GM18873 (cell line): Measurements from ENCODE around the gene KLRF1.

Experiments used
- ATAC-seq: cut with Tn5 transposase; IDR thresholded peaks from one replicate; pipeline ENCODE4 v1.9.1; 2021; ENCODE audit warnings: mild to moderate bottlenecking, moderate library complexity, moderate number of reproducible peaks; ENCODE audit not compliant: unreplicated experiment, low FRiP score

The KLRF1 gene

GRCh38 chr12:9827209-9827888, at the start of gene KLRF1:
Gene KLRF1 (plus strand): TSS chr12:9827481. CDS start chr12:9827545, 64 bp downstream.
- no peak for ATAC-seq

- ATAC-seq: no peak
These were observed 48.1 kb upstream of the KLRF1 start for GRCh38 chr12:9779209-9779608.

GRCh38 chr12:9781360-9781759, 45.9 kb upstream of the KLRF1 start:
- no peak for ATAC-seq

DNA sequence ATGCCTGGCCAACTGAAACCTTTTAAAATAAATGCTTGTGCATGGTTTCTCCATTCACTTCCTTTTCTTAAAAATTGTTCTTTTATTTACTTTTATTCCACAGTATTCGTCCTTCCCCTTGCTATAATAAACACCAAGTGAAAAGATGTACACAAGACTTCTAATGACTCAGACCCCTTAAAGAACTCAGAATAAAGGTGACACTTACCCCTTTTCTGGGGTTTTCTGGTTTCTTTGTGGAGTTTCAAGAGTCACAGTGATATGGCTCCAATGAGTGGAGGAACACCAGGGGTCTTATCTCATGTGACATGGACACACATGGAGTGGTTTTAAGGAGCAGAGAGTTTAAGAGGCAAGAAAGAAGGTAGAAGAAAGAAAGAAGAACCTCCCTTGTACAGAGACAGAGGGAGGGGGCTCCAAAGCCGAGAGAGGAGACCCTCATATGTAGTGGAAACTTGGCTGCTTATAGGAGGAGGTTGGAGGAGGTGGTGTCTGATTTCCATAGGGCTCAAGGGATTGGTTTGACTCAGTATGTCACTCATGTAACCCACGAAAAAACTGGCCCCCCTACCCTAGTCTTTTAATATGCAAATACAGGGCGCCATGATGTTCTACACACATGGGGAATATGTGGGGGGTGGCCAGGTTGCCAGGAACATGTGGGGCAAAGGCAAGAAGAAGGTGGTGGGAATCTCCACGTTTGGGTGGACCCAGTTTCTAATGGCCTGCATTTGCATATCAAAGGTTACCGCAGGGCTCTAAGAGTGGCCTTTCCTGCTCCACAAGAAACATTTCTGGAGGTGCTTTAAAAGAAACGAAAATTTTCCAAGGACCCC, 44.5 kb upstream of the KLRF1 start:
- no peak for ATAC-seq

- ATAC-seq: no peak
These were observed 43.0 kb upstream of the KLRF1 start for GRCh38 chr12:9784326-9784725.

DNA sequence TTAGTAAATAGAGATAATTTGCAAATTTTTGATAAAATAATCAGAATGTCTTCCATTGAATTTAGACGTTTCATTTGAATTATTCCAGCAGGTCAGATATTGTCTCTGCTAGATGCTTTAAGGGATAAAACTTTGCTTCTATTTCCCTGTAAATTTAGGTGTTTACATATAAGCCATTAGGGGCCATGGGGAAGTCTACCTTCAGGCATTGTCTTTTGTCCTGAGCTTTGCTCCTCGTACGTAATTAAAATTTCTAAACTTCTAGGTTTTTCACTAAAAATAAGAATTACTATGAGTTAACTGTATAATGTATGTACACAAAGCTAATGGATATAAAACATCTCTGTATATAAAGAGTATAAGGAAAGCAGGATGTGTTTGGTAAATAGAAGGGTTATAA, 42.5 kb upstream of the KLRF1 start:
- no peak for ATAC-seq

- ATAC-seq: no peak
These were observed 40.3 kb upstream of the KLRF1 start for GRCh38 chr12:9786726-9787717.

- ATAC-seq: no peak
These were observed 34.9 kb upstream of the KLRF1 start for GRCh38 chr12:9792185-9792900.

DNA sequence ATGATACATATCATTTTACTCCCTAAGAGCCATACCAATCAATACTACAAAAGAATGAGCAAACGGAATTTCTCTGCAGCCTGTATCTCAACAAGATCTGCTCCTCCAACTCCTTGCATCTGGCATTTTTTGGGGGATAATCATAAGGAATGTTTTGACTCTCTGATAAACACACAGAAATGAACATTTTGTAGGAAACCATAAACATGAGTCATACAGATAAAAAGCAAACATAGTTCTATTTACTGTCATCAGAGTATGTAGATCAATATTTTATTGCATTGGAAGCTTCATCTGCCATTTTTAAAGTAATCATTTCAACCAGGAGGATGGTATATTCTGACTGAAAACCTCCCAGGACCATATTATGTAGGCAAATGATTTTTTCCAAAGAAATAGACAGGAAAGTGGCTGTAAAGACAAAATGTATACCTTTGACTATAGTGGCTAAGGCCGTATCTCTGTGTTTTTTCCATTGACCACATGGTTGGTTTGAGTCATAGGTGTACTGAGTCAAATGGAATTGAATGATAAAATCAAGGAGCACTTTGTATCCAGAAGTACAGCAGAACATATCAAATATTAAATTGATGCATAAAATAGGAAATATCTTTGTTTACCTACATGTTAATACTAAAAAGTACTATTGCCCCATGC, 34.2 kb upstream of the KLRF1 start:
- ATAC-seq: no peak

DNA sequence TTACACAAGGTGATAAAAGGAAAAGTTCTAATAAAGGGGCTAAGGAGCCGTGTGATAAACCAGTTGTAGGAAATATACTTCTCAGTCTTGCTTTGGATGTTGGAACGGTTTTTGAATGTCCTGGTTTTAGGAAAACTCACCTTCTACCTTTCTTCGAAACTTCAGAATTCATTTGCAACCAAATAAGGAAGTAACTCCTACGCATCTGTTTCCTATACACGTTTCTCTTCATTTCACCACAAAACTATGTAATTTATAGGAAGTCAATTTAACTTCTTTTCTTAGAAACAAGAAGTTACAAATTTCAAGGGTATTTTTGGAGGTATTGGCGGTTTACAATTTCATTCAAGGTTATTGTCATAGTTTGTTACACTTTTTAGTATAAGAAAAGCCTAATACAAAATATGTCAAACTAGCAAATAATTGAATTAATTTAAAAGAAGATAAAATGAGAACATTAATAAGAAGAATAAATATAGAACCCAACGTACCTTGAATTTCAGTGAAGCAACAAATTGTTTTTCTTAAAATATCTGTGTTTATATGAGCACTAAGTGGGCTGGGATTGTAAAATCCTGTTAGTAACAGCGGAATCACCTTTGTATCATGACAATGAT, 33.4 kb upstream of the KLRF1 start:
- ATAC-seq: no peak

GRCh38 chr12:9794484-9795093, 32.7 kb upstream of the KLRF1 start:
- ATAC-seq: no peak

DNA sequence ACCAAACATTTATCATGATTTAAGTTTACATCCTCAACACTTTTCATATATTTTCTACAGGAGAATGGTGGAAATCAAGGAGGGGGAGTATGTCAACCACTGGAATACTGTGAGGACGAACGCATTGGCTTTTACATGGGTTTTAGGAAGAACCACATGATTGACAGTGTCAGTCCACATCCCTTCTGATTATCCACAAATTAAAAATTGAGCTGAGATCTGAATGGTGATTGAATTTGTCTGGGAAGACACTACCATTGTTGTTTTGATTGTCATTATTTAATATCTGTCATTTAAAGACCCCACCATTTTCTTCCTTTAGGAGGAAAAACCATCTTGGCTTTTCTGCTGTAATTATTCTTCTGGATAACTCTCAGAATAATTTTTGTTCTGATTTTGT, 31.3 kb upstream of the KLRF1 start:
- ATAC-seq: no peak

GRCh38 chr12:9796346-9796745, 30.9 kb upstream of the KLRF1 start:
- ATAC-seq: no peak

DNA sequence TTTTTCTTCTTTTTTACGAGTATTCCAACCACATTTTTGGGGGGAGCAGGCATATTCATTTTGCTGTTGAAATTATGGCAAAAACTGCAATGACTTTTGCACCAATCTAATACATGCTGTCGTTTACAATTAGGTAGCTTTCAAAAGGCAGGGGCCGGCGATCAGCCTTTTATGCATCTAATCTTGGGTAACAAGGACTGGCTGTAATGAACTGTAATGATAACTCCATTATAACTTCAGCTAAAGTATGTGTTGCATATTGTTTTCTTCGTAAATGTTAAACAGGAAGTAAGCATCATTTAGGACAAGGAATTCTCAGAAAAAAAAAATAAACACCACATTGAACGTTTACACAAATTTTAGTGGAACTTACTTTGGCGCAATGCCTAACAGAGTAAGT, 30.3 kb upstream of the KLRF1 start:
- no peak for ATAC-seq

- ATAC-seq: peak; percentile 94
These were observed 29.3 kb upstream of the KLRF1 start for GRCh38 chr12:9797722-9798619.

DNA sequence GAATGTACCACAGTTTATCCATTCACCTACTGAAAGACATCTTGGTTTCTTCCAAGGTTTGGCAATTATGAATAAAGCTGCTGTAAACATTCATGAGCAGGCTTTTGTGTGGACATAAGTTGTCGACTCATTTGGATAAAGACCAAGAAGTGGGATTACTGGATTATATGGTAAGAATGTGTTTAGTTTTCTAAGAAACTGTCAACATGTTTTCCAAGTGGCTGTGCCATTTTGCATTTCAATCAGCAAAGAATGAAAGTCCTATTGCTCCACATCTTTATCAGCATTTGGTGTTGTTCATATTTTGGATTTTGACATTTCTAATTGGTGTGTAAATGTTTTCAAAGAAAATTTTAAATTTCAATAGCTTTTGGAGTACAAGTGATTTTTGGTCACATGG, 27.3 kb upstream of the KLRF1 start:
- ATAC-seq: no peak

DNA sequence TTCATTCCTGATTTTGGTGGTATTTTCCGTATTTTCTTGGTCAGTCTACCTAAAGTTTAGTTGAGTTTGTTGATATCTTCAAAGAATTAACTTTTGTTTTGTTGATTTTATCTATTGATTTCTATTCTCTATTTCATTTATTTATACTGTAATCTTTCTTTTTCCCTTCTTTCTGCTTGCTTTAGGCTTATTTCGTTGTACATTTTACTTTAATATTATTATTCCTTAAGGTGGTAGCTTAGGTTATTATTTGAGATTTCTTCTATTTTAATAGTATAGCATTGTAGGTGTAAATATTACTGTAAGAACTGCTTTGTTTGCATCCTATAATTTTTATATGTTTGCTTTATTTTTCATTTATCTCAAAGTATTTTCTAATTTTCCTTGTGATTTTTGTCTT, 21.4 kb upstream of the KLRF1 start:
- no peak for ATAC-seq

GRCh38 chr12:9806714-9807113, 20.6 kb upstream of the KLRF1 start:
- ATAC-seq: no peak
